HG03097 (cell line): Measurements from ENCODE around the gene CIB4.

Experiments used
- ATAC-seq: cut with Tn5 transposase; IDR thresholded peaks from one replicate; pipeline ENCODE4 v1.9.1; 2021; ENCODE audit not compliant: unreplicated experiment, low FRiP score

The CIB4 gene

GRCh38 chr2:26534865-26535662 is 106.1 kb downstream of the CIB4 start:
- no peak for ATAC-seq

DNA sequence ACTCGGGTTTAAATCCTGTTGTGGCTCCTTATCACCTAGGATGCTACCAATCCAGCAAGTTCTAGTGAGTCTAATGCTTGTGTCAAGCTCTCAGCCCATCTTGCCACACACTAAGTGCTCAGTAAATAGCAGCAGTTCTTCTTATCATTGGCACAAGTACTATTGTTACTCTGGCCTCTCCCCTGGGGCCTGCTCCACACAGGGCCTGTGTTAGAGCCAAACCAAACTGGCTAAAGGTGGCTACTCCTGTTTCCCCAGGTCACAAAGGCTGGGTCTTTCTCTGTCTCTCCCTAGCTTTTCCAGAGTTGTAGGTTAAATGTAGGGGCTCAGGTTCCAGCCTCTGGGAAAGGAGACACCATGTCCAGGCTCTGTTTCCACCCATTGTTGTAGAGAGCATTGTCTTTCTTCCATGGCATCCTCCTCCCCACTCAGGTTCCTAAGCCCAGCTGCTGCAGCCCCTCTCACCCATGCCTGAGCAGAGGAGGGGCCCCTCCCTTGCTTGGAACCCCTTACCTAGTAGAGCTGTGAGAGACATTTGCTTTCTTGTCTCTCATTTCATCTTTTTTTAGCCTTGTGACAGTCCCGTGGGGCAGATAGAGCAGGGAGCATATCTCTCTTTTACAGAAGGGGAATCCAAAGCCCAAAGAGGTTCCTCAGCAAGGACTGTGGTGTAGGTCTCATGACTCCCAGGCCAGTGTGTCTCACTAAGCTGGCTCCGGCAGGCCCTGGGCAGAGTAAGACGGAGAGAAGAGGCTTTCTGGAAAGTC is 106.9 kb downstream of the CIB4 start:
- ATAC-seq, result no peak

GRCh38 chr2:26533661-26534060 is 107.5 kb downstream of the CIB4 start:
- no peak for ATAC-seq

- ATAC-seq, result no peak
These were observed 108.6 kb downstream of the CIB4 start for GRCh38 chr2:26532301-26533250.
